Stomach smooth muscle (tissue), 2 donors: ENCODE data around the gene FSCN2.

Source experiments
- H3K27ac ChIP-seq: one replicate; pipeline ENCODE4 v1.7.0; 2013; ENCODE audit warnings: mild to moderate bottlenecking, low read length, inconsistent platforms
- H3K27me3 ChIP-seq, 2 donors: one replicate each; pipeline ENCODE4 v1.7.0; 2013; ENCODE audit warnings: low read length in 2 of 2; ENCODE audit not compliant: insufficient read depth in 2 of 2, control insufficient read depth in 1 of 2
- H3K36me3 ChIP-seq, 2 donors: one replicate each; pipeline ENCODE4 v1.7.0; 2013; ENCODE audit warnings: low read length in 2 of 2; ENCODE audit not compliant: control insufficient read depth in 2 of 2, insufficient read depth in 2 of 2
- H3K4me1 ChIP-seq: one replicate; pipeline ENCODE4 v1.7.0; 2013; ENCODE audit warnings: low read length; ENCODE audit not compliant: control insufficient read depth, insufficient read depth
- H3K4me3 ChIP-seq, 2 donors: one replicate each; pipeline ENCODE4 v1.7.0; 2013; ENCODE audit warnings: low read length in 2 of 2
- H3K9ac ChIP-seq, 2 donors: one replicate each; pipeline ENCODE4 v1.7.0; 2013; ENCODE audit warnings: low read length in 2 of 2, mild to moderate bottlenecking in 1 of 2
- H3K9me3 ChIP-seq, 2 donors: one replicate each; pipeline ENCODE4 v1.7.0; 2013; ENCODE audit warnings: low read length in 2 of 2; ENCODE audit not compliant: control insufficient read depth in 2 of 2
- donor health status: healthy.
- donor health status: Pancreatic carcinoma.

FSCN2 gene

GRCh38 chr17:81492202-81492601, 36.0 kb upstream of the FSCN2 start:
- H3K9ac ChIP-seq = no peak overlapping the region
- H3K36me3 ChIP-seq = no peaks in the 10 kb centered on the region
- peaks cover 8 to 9% of the 10 kb centered on the region in 2 donors for H3K27me3 ChIP-seq
- H3K27ac ChIP-seq = no peak overlapping the region
- no peaks in the 10 kb centered on the region for H3K9me3 ChIP-seq
- H3K4me3 ChIP-seq = no peak overlapping the region
- peaks cover 16% of the 10 kb centered on the region for H3K4me1 ChIP-seq

DNA sequence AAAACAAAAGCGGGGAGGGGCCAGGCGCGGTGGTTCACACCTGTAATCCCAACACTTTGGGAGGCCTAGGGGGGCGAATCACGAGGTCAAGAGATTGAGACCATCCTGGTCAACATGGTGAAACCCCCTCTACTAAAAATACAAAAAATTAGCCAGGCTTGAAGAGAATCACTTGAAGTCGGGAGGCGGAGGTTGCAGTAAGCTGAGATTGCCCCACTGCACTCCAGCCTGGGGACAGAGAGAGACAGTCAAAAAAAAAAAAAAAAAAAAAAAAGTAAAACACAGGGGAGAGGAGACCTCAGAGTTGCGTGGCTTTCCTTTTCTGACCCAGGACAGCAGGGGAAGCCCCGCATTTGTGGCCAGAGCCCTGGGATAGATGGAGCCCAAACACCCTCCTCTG, 35.5 kb upstream of the FSCN2 start:
- Histone ChIP-seq H3K9me3 (no peaks in the 10 kb centered on the region), H3K9ac (no peak overlapping the region), H3K4me3 (no peak overlapping the region), H3K27ac (no peak overlapping the region), H3K36me3 (no peaks in the 10 kb centered on the region), H3K27me3 (peaks cover 8 to 9% of the 10 kb centered on the region in 2 donors), H3K4me1 (peaks cover 12% of the 10 kb centered on the region)

GRCh38 chr17:81493198-81494038, 34.8 kb upstream of the FSCN2 start:
- no peak overlapping the region for H3K27ac ChIP-seq
- no peaks in the 10 kb centered on the region for H3K36me3 ChIP-seq
- H3K4me1 ChIP-seq = peaks cover 9% of the 10 kb centered on the region
- no peaks in the 10 kb centered on the region for H3K9me3 ChIP-seq
- peaks cover 8 to 9% of the 10 kb centered on the region in 2 donors for H3K27me3 ChIP-seq
- no peak overlapping the region for H3K9ac ChIP-seq
- H3K4me3 ChIP-seq = no peak overlapping the region

- peaks cover 11% of the 10 kb centered on the region for H3K4me1 ChIP-seq
- H3K4me3 ChIP-seq = no peak overlapping the region
- H3K27me3 ChIP-seq = peaks cover 9 to 11% of the 10 kb centered on the region in 2 donors
- H3K27ac ChIP-seq = no peak overlapping the region
- no peak overlapping the region for H3K9ac ChIP-seq
- no peaks in the 10 kb centered on the region for H3K9me3 ChIP-seq
- H3K36me3 ChIP-seq = no peaks in the 10 kb centered on the region
Observed at GRCh38 chr17:81494626-81495377, 33.4 kb upstream of the FSCN2 start.

DNA sequence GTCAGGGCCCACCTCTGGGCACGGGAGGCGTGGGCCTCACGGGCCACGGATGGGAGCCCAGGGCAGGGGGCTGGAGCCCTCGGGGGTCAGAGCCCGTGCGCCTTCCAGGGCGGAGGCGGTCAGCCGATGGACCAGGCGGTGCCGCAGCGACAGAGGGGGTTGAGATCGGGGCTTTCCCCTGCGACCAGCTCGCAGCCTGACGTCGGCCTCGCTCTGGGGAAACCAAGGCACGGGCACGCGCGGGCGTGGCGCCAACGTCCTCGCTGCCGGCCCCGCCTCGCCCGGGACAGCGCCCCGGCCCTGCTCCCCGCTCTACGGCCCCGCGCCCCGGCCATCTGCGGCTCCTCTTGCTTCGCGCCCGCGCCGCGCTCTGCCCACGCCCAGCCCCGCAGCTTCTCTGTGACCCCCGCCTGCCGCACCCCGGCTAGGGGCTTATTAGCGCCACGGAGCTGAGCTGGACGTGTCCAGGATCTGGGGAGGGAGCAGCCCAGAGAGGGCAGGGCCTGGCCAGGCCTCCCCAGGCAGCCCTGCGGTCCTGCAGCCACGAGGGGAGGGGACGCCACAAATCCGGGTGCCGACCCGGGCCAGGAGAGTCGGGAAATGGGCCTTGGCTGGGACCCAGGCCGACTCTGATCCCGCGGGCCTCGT, 29.1 kb upstream of the FSCN2 start:
- Histone ChIP-seq H3K27me3 (peaks cover 3% of the 10 kb centered on the region in 2 donors), H3K4me1 (peaks cover 13% of the 10 kb centered on the region), H3K27ac (no peak overlapping the region), H3K9me3 (no peaks in the 10 kb centered on the region), H3K36me3 (no peaks in the 10 kb centered on the region), H3K4me3 (peak overlapping the region in 1 of 2 donors; percentile 44), H3K9ac (no peak overlapping the region)

- H3K27me3 ChIP-seq = peaks cover 3% of the 10 kb centered on the region in 2 donors
- no peaks in the 10 kb centered on the region for H3K9me3 ChIP-seq
- H3K9ac ChIP-seq = no peak overlapping the region
- H3K4me1 ChIP-seq = peaks cover 13% of the 10 kb centered on the region
- H3K36me3 ChIP-seq = no peaks in the 10 kb centered on the region
- H3K27ac ChIP-seq = no peak overlapping the region
- H3K4me3 ChIP-seq = no peak overlapping the region
Observed at GRCh38 chr17:81499601-81499970, 28.6 kb upstream of the FSCN2 start.

DNA sequence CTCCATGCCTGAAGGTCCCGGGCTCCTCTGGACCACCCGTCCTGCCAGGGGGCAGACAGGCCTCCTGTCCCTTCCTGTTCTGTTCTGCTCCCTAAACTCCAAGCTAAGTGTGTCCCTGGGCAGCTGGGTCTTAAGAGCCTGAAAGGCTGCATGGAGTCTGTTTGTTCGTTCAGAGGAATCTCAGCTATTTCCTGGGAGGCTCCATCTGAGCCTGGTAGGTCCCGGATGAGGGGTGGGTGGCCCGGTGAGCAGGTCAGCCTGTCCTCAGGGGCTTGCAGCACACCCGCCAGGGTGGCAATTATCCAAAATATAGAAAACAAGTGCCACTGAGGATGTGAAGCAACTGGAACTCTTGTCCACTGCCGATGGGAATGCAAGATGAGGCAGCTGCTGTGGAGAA, 28.1 kb upstream of the FSCN2 start:
- Histone ChIP-seq H3K9ac (no peak overlapping the region), H3K4me1 (peaks cover 11% of the 10 kb centered on the region), H3K9me3 (no peaks in the 10 kb centered on the region), H3K4me3 (no peak overlapping the region), H3K36me3 (no peaks in the 10 kb centered on the region), H3K27ac (no peak overlapping the region), H3K27me3 (peaks cover 2 to 3% of the 10 kb centered on the region in 2 donors)

DNA sequence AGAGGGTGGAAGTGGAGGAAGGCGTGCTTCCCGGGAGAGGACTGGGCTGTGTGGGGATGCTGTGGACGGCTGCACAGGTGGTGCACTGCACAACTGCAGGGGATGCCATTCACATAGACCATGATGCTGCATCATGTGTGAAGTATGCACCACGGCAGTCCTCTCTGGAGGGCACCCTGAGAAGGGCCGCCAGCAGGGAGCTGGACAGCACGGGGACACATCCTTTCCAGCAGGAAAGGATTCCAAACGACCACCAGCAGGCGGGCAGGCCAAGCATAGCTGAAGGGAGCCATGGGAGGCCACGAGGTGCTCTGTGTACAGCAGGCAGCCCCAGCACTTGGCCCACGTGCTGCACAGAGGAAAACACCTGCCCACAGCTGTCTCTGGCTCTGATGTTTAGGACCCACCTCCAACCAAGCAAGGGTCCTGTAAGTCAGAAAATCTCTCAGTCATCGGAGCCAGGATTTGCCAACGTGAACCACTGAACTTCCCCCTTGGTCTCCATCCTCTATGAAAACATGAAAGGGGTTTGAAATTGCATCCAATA, 25.6 kb upstream of the FSCN2 start:
- Histone ChIP-seq H3K27me3 (peaks cover 2 to 3% of the 10 kb centered on the region in 2 donors), H3K9me3 (no peaks in the 10 kb centered on the region), H3K4me1 (peaks cover 11% of the 10 kb centered on the region), H3K27ac (no peak overlapping the region), H3K36me3 (no peaks in the 10 kb centered on the region), H3K4me3 (no peak overlapping the region), H3K9ac (no peak overlapping the region)

GRCh38 chr17:81503619-81504018, 24.6 kb upstream of the FSCN2 start:
- Histone ChIP-seq H3K36me3 (peaks cover under 1 to 1% of the 10 kb centered on the region in 2 donors), H3K4me3 (no peak overlapping the region), H3K27me3 (peaks cover 2 to 3% of the 10 kb centered on the region in 2 donors), H3K4me1 (peaks cover 11% of the 10 kb centered on the region), H3K27ac (no peak overlapping the region), H3K9me3 (no peaks in the 10 kb centered on the region), H3K9ac (no peak overlapping the region)

DNA sequence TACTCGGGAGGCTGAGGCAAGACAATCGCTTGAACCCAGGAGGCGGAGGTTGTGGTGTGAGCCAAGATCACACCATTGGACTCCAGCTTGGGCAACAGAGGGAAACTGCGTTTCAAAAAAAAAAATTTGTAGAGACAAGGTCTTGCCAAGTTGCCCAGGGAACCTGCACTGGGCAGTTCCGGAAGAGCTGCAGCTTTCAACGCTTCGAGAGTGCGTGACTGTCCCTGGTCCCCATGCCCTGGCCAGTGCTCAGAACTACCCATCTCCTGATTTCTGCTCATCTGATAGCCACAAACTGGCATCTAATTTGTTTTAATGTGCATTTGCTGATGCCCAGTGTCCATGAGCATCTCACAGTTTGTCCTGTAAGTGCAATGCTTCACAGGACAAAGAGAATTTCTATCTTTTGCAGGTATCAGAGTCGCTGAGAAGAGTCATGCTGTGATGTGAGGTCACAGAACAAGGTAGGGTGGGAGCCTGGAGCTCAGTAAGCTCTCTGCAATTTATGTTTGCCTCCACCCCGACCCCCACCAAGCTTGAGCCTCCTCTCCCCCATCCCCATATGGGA, 19.5 kb upstream of the FSCN2 start:
- H3K36me3 ChIP-seq = peaks cover 33 to 37% of the 10 kb centered on the region in 2 donors
- H3K4me3 ChIP-seq = peak overlapping the region; percentile 98 to 99
- no peaks in the 10 kb centered on the region for H3K27me3 ChIP-seq
- peak overlapping the region; percentile 62 for H3K27ac ChIP-seq
- H3K9ac ChIP-seq = peak overlapping the region; percentile 89 to 90
- no peaks in the 10 kb centered on the region for H3K9me3 ChIP-seq
- H3K4me1 ChIP-seq = peaks cover 13% of the 10 kb centered on the region
